Neural cell (in vitro differentiated cells): Measurements from ENCODE around the gene NLRP3. TPM values are rescaled to one million over a fixed set of nuclear protein-coding genes. Genes with fewer than 3 reads are reported as not detected.

Experiments
- H2AFZ ChIP-seq: fragments of 200-600, 300-800 bp; sonication (generic), shearing (Covaris generic); 2 replicates; pipeline ENCODE4 v1.6.0; 2014; ENCODE audit warnings: low read depth, mild to moderate bottlenecking, antibody characterized with exemption, low read length, moderate library complexity
- H3F3A ChIP-seq: fragments of 200-600 bp; shearing (Covaris generic); 2 replicates; pipeline ENCODE4 v1.6.1; 2016; ENCODE audit warnings: mild to moderate bottlenecking, moderate library complexity, mixed read lengths, antibody characterized with exemption, low read length; ENCODE audit not compliant: insufficient read depth, poor library complexity, severe bottlenecking
- H3K27ac ChIP-seq: fragments of 200-600, 300-800 bp; sonication (generic), shearing (Covaris generic); 2 replicates; pipeline ENCODE4 v1.5.1; 2014; ENCODE audit warnings: mild to moderate bottlenecking, low read length, moderate library complexity
- H3K27me3 ChIP-seq: fragments of 300-800, 200-600 bp; sonication (generic), shearing (Covaris generic); 2 replicates; pipeline ENCODE4 v1.6.0; 2014; ENCODE audit warnings: mild to moderate bottlenecking, low read depth, low read length, moderate library complexity; ENCODE audit not compliant: insufficient read depth
- H3K36me3 ChIP-seq: fragments of 300-800, 200-600 bp; sonication (generic), shearing (Covaris generic); 2 replicates; pipeline ENCODE4 v1.5.1; 2014; ENCODE audit warnings: mild to moderate bottlenecking, antibody characterized with exemption, low read length, moderate library complexity; ENCODE audit not compliant: insufficient read depth
- H3K4me2 ChIP-seq: fragments of 300-800, 200-600 bp; sonication (generic), shearing (Covaris generic); 2 replicates; pipeline ENCODE4 v1.6.0; 2014; ENCODE audit warnings: mild to moderate bottlenecking, low read length
- H3K4me3 ChIP-seq: fragments of 300-800, 200-600 bp; sonication (generic), shearing (Covaris generic); 2 replicates; pipeline ENCODE4 v1.5.1; 2014; ENCODE audit warnings: mild to moderate bottlenecking, low read length, moderate library complexity
- H3K79me2 ChIP-seq: fragments of 200-600 bp; shearing (Covaris generic); replicated peaks from 2 replicates; pipeline ENCODE4 v1.6.0; 2014; ENCODE audit warnings: mild to moderate bottlenecking, low read length, moderate library complexity; ENCODE audit not compliant: insufficient read depth
- H3K9ac ChIP-seq: fragments of 300-800, 200-600 bp; sonication (generic), shearing (Covaris generic); 2 replicates; pipeline ENCODE4 v1.6.1; 2016; ENCODE audit warnings: mild to moderate bottlenecking, low read length, mixed read lengths
- H3K9me2 ChIP-seq: fragments of 200-600 bp; shearing (Covaris generic); 2 replicates; pipeline ENCODE4 v1.6.1; 2016; ENCODE audit warnings: mild to moderate bottlenecking, low read length, mixed read lengths; ENCODE audit not compliant: insufficient read depth
- H3K9me3 ChIP-seq: fragments of 200-600, 300-800 bp; sonication (generic), shearing (Covaris generic); 2 replicates; pipeline ENCODE4 v1.6.1; 2016; ENCODE audit warnings: mild to moderate bottlenecking, mixed run types, low read length, moderate library complexity, mixed read lengths
- H4K20me1 ChIP-seq: fragments of 200-600 bp; shearing (Covaris generic); 2 replicates; pipeline ENCODE4 v1.6.1; 2016; ENCODE audit warnings: mild to moderate bottlenecking, mixed run types; ENCODE audit not compliant: insufficient read depth
- EP300 ChIP-seq: fragments of 450-650 bp; conservative IDR thresholded peaks from 2 replicates; pipeline ENCODE4 v1.6.1; 2014; ENCODE audit warnings: antibody characterized with exemption, mild to moderate bottlenecking, moderate library complexity; ENCODE audit not compliant: poor library complexity, severe bottlenecking
- EZH2 ChIP-seq: fragments of 200-600, 300-800 bp; shearing (Covaris generic), sonication (generic); IDR thresholded peaks from 2 replicates; pipeline ENCODE4 v1.6.1; 2014; ENCODE audit warnings: antibody characterized with exemption, low read length, borderline replicate concordance, mild to moderate bottlenecking; ENCODE audit not compliant: insufficient read depth, poor library complexity, severe bottlenecking
- MXI1 ChIP-seq: fragments of 450-650 bp; conservative IDR thresholded peaks from 2 replicates; pipeline ENCODE4 v1.6.1; 2014; ENCODE audit warnings: antibody characterized with exemption, mild to moderate bottlenecking; ENCODE audit not compliant: poor library complexity, severe bottlenecking
- POLR2AphosphoS5 ChIP-seq: IDR thresholded peaks from 2 replicates; pipeline ENCODE4 v1.6.1; 2012
- RAD21 ChIP-seq: fragments of 450-650 bp; conservative IDR thresholded peaks from 2 replicates; pipeline ENCODE4 v1.6.1; 2014; ENCODE audit warnings: antibody characterized with exemption, mild to moderate bottlenecking, moderate library complexity
- SMC3 ChIP-seq: fragments of 450-650 bp; conservative IDR thresholded peaks from 2 replicates; pipeline ENCODE4 v1.6.1; 2014; ENCODE audit warnings: antibody characterized with exemption, mild to moderate bottlenecking, moderate library complexity; ENCODE audit not compliant: poor library complexity
- TAF1 ChIP-seq: IDR thresholded peaks from 2 replicates; pipeline ENCODE4 v1.6.1; 2012; ENCODE audit warnings: low read depth
- polyA plus RNA-seq: library from polyadenylated mRNA; depleted of rRNA; stranded (reverse); fragments of >200 nt; gene quantifications from 2 replicates; pipeline ENCODE4 v1.2.3, GENCODE V29; 2014
- TF ChIP-seq, protein P1 (sequence below): fragments of 450-650 bp; IDR thresholded peaks from 2 replicates; pipeline ENCODE4 v1.5.1; 2014; ENCODE audit warnings: antibody characterized with exemption, mild to moderate bottlenecking, moderate library complexity; ENCODE audit not compliant: poor library complexity, severe bottlenecking
- TF ChIP-seq, protein P2 (sequence below): IDR thresholded peaks from 2 replicates; pipeline ENCODE4 v1.6.1; 2012; ENCODE audit warnings: borderline replicate concordance

NLRP3 gene
- polyA plus RNA-seq, 1 donor from 2014 or later: 0.36 TPM

DNA sequence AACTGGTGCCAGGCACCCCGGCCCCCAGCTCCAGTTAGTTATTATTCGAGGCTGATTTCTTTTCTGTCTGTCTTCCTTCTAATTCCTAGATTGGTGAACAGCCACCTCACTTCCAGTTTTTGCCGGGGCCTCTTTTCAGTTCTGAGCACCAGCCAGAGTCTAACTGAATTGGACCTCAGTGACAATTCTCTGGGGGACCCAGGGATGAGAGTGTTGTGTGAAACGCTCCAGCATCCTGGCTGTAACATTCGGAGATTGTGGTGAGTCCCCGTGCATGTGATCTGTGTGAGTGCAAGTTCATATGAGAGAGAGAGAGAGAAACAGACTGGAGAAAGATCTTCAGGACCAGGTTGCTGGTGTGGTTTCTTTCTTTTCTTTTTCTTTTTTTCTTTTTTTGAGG lies 13.5 kb downstream of the NLRP3 start:
- no peaks in the 10 kb centered on the region for H3K36me3 ChIP-seq
- H2AFZ ChIP-seq: no peak overlapping the region
- no peaks in the 10 kb centered on the region for H3K9me3 ChIP-seq
- no peak for TF ChIP-seq TAF1
- TF ChIP-seq, protein P1, sequence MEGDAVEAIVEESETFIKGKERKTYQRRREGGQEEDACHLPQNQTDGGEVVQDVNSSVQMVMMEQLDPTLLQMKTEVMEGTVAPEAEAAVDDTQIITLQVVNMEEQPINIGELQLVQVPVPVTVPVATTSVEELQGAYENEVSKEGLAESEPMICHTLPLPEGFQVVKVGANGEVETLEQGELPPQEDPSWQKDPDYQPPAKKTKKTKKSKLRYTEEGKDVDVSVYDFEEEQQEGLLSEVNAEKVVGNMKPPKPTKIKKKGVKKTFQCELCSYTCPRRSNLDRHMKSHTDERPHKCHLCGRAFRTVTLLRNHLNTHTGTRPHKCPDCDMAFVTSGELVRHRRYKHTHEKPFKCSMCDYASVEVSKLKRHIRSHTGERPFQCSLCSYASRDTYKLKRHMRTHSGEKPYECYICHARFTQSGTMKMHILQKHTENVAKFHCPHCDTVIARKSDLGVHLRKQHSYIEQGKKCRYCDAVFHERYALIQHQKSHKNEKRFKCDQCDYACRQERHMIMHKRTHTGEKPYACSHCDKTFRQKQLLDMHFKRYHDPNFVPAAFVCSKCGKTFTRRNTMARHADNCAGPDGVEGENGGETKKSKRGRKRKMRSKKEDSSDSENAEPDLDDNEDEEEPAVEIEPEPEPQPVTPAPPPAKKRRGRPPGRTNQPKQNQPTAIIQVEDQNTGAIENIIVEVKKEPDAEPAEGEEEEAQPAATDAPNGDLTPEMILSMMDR: no peak
- no peak for TF ChIP-seq EP300
- TF ChIP-seq EZH2: no peak
- TF ChIP-seq SMC3: no peak
- TF ChIP-seq RAD21: no peak
- no peak for TF ChIP-seq POLR2AphosphoS5
- TF ChIP-seq, protein P2, sequence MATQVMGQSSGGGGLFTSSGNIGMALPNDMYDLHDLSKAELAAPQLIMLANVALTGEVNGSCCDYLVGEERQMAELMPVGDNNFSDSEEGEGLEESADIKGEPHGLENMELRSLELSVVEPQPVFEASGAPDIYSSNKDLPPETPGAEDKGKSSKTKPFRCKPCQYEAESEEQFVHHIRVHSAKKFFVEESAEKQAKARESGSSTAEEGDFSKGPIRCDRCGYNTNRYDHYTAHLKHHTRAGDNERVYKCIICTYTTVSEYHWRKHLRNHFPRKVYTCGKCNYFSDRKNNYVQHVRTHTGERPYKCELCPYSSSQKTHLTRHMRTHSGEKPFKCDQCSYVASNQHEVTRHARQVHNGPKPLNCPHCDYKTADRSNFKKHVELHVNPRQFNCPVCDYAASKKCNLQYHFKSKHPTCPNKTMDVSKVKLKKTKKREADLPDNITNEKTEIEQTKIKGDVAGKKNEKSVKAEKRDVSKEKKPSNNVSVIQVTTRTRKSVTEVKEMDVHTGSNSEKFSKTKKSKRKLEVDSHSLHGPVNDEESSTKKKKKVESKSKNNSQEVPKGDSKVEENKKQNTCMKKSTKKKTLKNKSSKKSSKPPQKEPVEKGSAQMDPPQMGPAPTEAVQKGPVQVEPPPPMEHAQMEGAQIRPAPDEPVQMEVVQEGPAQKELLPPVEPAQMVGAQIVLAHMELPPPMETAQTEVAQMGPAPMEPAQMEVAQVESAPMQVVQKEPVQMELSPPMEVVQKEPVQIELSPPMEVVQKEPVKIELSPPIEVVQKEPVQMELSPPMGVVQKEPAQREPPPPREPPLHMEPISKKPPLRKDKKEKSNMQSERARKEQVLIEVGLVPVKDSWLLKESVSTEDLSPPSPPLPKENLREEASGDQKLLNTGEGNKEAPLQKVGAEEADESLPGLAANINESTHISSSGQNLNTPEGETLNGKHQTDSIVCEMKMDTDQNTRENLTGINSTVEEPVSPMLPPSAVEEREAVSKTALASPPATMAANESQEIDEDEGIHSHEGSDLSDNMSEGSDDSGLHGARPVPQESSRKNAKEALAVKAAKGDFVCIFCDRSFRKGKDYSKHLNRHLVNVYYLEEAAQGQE: no peak
- TF ChIP-seq MXI1: no peak
- H3K4me2 ChIP-seq: no peak overlapping the region
- H4K20me1 ChIP-seq: no peaks in the 10 kb centered on the region
- no peak overlapping the region for H3K4me3 ChIP-seq
- no peak overlapping the region for H3K27ac ChIP-seq
- H3K9ac ChIP-seq: no peak overlapping the region
- H3K27me3 ChIP-seq: no peaks in the 10 kb centered on the region
- no peaks in the 10 kb centered on the region for H3F3A ChIP-seq
- H3K9me2 ChIP-seq: no peaks in the 10 kb centered on the region
- H3K79me2 ChIP-seq: no peaks in the 10 kb centered on the region

DNA sequence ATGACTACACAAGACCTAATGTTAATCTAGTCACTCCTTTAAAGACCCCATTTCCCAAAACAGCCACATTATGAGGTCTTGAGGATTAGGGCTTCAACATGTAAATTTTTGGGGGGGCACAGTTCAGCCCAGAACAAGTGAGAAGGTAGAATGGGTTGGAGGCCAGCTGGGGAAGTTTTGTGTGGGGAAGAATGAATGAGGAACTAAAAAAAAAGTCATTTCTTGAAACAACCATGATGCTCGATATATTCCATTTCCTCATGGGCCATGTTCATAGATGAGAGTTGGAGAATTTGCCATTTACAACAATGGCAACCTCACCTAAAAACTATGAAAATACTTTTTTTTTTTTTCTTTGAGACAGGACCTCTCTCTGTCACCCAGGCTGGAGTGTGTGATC lies 14.5 kb downstream of the NLRP3 start:
- no peaks in the 10 kb centered on the region for H3K9me3 ChIP-seq
- no peak overlapping the region for H3K4me2 ChIP-seq
- H3K4me3 ChIP-seq: no peak overlapping the region
- no peaks in the 10 kb centered on the region for H3K79me2 ChIP-seq
- no peak overlapping the region for H3K27ac ChIP-seq
- H3K9me2 ChIP-seq: no peaks in the 10 kb centered on the region
- no peak overlapping the region for H2AFZ ChIP-seq
- no peak overlapping the region for H3K9ac ChIP-seq
- H4K20me1 ChIP-seq: no peaks in the 10 kb centered on the region
- H3K36me3 ChIP-seq: no peaks in the 10 kb centered on the region
- no peaks in the 10 kb centered on the region for H3F3A ChIP-seq
- H3K27me3 ChIP-seq: no peaks in the 10 kb centered on the region
- TF ChIP-seq, protein P1: no peak
- TF ChIP-seq TAF1 (no peak), EZH2 (no peak), RAD21 (no peak), POLR2AphosphoS5 (no peak), SMC3 (no peak), EP300 (no peak), MXI1 (no peak)
- TF ChIP-seq, protein P2: no peak
